Fibroblast of skin of right quadriceps (primary cell): ENCODE results near the gene RPEL1.
"Not testable (repeated sequence)": the region's sequence is repeated elsewhere in the genome, so short reads cannot be mapped to it uniquely, and the experiment has no call there.

ENCODE experiments used
- DNase-seq: peaks from one replicate; pipeline ENCODE4 v3.0.0-alpha.2; 2013

Gene RPEL1

GRCh38 chr10:103245587-103245986 is at the start of gene RPEL1:
TSS of gene RPEL1 (plus strand) at chr10:103245887. CDS start at chr10:103245997, 110 bp downstream.
- DNase-seq, result not testable (repeated sequence)

DNA sequence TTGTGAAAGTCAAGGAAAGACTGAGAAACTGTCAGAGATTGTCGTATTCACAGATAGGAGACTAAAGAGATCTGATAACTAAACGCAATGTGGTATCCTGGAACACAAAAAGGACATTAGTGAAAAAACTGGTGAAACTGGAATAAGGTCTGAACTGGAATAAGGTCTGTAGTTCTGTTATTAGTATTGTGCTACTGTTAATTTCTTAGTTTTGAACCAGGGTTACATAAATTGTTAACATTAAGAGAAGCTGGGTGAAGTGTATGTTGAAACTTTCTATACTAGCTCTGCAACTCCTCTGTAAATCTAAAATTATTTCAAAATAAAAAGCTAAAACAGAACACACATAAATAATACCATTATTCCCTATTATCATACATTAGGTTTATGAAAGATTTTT is 49.2 kb upstream of the RPEL1 start:
- DNase-seq, result no peak

DNA sequence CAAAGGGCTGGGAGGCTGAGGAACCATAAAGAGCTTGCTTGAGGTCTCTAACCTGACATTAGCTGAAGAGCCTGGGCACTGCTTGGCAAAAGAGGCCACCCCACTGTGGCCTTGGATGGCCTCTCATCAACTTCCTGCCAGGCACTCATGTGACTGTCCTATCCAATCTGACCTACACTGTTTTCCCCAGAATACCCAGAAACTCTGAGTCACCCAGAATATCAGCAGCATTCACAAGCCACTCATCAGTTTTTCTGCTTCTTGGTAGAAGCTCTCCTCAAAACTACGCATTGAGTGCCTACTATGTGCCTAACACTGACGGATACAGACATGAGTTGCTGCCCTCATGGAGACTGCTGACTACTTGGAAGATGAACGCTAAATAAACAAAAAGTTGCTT is 48.5 kb upstream of the RPEL1 start:
- peak; percentile 54 for DNase-seq

- DNase-seq, result no peak
Measured at GRCh38 chr10:103197903-103198302, 47.8 kb upstream of the RPEL1 start.

DNA sequence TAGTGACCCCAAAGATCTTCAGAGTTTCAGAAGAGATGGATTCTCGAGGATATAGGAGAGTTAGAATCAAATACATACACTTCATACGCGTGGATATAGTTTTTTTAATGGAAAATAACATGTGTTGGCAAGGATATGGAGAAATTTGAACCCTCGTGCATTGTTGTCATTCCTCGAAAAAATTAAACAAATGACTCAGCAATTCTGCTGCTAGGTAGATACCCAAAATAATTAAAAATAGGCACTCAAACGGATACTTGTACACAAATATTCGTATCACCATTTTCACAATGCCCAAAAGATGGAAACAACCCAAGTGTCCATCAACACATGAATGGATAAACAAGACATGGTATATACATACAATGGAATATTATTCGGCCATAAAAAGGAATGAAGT is 47.0 kb upstream of the RPEL1 start:
- DNase-seq, result no peak

GRCh38 chr10:103199488-103199887 is 46.2 kb upstream of the RPEL1 start:
- no peak for DNase-seq

DNA sequence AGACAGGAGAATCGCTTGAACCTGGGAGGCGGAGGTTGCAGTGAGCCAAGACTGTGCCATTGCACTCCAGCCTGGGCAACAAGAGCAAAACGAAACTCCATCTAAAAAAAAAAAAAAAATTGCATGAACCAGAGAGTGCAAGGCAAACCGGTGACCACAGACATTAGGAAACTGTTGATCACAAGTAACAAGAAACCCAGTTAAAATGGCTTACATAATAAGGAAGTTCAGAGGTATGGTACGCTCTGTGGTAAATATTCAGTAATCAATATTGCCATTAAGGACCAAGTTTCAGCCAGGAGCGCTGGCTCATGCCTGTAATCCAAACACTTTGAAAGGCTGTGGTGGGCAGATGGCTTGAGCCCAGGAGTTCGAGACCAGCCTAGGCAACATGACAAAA is 43.4 kb upstream of the RPEL1 start:
- DNase-seq, result no peak

- DNase-seq, result no peak
Measured at GRCh38 chr10:103203466-103203865, 42.2 kb upstream of the RPEL1 start.

GRCh38 chr10:103204353-103205255 is 41.1 kb upstream of the RPEL1 start:
- DNase-seq, result peak; percentile 41

- not testable (repeated sequence) for DNase-seq
Measured at GRCh38 chr10:103205401-103205800, 40.3 kb upstream of the RPEL1 start.

- not testable (repeated sequence) for DNase-seq
Measured at GRCh38 chr10:103206715-103207114, 39.0 kb upstream of the RPEL1 start.

DNA sequence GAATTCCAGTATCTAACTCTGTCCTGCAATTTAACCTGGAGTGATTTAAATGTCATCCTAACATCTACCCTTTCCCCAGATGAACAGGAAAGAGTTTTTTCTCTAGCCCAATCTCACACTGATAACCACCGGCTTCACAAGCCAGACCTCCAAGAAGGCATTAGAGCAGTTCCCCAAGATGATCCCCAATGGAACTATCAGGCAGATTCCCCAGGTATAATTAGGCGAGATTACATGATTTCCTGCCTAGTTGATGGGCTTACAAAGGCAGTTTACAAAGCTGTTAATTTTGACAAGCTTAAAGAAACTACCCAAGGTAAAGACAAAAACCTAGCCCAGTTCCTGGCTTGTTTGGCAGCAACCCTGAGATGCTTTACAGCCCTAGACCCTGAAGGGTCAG is 38.5 kb upstream of the RPEL1 start:
- no peak for DNase-seq

DNA sequence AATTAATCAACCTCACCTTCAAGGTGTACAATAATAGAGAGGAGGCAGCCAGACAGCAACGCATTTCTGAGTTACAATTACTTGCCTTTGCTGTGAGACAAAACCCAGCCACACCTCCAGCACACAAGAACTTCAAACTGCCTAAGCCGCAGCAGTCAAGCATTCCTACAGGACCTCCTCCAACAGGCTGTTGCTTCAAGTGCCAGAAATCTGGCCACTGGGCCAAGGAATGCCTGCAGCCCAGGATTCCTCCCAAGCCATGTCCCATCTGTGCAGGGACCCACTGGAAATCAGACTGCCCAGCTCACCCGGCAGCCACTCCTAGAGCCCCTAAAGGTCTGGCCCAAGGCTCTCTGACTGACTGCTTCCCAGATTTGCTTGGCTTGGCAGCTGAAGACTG is 38.0 kb upstream of the RPEL1 start:
- DNase-seq, result peak; percentile 26

GRCh38 chr10:103210262-103210661 is 35.4 kb upstream of the RPEL1 start:
- DNase-seq, result not testable (repeated sequence)

- no peak for DNase-seq
Measured at GRCh38 chr10:103215601-103216000, 30.1 kb upstream of the RPEL1 start.

DNA sequence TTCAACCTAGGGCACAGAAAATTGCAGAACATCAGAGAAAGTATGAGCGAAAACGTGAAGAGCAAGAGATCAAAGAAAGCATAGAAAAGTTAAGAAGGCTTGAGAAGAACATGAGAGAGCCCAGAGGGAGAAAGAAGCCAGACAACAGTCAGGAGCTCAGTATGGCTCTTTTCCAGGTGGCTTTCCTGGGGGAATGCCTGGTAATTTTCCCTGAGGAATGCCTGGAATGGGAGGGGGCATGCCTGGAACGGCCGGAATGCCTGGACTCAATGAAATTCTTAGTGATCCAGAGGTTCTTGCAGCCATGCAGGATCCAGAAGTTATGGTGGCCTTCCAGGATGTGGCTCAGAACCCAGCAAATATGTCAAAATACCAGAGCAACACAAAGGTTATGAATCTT is 29.3 kb upstream of the RPEL1 start:
- peak; percentile 69 for DNase-seq

DNA sequence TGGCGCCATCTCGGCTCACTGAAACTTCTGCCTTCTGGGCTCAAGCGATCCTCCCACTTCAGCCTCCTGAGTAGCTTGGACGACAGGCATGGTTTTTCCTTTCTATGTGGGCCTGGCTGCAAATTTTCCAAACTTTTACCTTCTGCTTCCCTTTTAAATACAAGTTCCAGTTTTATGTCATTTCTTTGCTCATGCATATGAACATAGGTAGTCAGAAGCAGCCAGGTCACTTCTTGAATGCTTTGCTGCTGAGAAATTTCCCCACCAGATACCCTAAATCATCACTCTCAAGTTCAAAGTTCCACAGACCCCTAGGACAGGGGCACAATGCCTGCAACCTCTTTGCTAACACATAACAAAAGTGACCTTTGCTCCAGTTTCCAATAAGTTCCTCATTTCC is 21.6 kb upstream of the RPEL1 start:
- no peak for DNase-seq

GRCh38 chr10:103224721-103225120 is 21.0 kb upstream of the RPEL1 start:
- DNase-seq, result not testable (repeated sequence)

DNA sequence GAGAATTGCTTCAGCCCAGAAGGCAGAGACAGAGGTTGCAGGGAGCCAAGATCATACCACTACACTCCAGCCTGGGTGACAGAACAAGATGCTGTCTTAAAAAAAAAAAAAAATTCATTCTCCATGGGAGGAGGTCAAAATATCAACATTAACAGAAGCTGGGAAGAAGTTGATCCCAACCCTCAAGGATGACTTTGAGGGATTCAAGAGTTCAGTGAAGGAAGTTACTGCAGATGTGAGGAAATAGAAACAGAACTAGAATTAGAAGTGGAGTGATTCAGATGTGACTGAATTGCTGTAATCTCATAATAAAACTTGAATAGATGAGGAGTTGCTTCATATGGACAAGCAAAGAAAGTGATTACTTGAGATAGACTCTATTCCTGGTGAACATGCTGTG is 19.7 kb upstream of the RPEL1 start:
- no peak for DNase-seq

- DNase-seq, result no peak
Measured at GRCh38 chr10:103227416-103227815, 18.3 kb upstream of the RPEL1 start.

DNA sequence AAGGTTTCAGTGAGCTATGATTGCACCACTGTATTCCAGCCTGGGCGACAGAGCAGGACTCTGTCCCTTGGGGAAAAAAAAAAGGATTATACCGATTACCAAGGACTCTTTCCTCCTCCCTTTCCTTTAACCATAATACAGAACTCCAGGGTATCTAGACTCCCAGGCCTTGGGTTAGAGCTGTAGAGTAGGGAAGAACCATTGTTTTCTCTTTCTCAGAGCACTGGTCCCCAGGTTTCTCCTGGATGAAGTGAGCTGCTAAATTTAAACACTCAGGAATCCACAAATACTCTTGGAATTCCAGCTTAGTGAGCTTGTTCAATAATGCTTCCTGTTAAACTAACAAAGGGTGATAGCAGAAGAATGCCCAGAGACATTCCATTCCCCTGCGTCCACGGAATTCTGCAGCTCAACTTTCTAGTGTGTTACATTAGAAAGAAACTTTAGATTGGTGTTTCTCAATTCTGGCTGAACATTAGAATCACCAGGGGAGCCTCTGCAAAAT is 14.6 kb upstream of the RPEL1 start:
- peak; percentile 98 for DNase-seq

- no peak for DNase-seq
Measured at GRCh38 chr10:103232131-103232673, 13.5 kb upstream of the RPEL1 start.

GRCh38 chr10:103232772-103233488 is 12.8 kb upstream of the RPEL1 start:
- peak; percentile 72 for DNase-seq

DNA sequence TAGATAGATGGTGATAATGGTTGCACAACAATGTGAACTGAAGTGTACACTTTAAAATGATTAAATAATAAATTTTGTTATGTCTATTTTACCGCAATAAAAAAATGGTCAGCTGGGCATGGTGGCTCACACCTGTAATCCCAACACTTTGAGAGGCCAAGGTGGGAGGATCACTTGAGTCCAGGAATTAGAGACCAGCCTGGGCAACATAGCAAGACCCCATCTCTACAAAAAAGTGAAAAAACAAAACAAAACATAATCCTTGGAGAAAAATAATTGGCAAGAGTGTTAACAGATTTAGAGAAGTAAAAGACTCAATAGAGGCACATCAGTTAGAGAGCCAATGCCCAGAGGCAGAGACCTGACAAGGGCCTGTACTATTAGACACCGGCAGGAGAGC is 9.9 kb upstream of the RPEL1 start:
- DNase-seq, result no peak
